Right lobe of liver (tissue), 6 donors: ENCODE measurements around the gene CCDC88C. TPM values are rescaled to one million over a fixed set of nuclear protein-coding genes. Genes with fewer than 3 reads are reported as not detected.

Experiments
- ATAC-seq, 4 donors: fragments of 200-7000 bp; cut with Tn5 transposase; one replicate each; pipeline ENCODE4 v1.9.1; 2020; ENCODE audit warnings: mild to moderate bottlenecking in 4 of 4, moderate library complexity in 4 of 4
- DNase-seq, 3 donors: peaks; one replicate each; pipeline ENCODE4 v3.0.0-alpha.2; 2020
- H3K27ac ChIP-seq, 3 donors: fragments of 200-600 bp; one replicate each; pipeline ENCODE4 v1.8.0; 2022
- H3K27me3 ChIP-seq, 2 donors: fragments of 200-600 bp; one replicate each; pipeline ENCODE4 v1.8.0; 2022
- H3K36me3 ChIP-seq, 4 donors: fragments of 200-600 bp; sonication (generic) in 1 of 4; one replicate each; pipeline versions ENCODE4 v1.5.1 to v1.8.0; 2017 to 2022; ENCODE audit warnings: control low read depth in 1 of 4
- H3K4me1 ChIP-seq, 4 donors: fragments of 200-600 bp; sonication (generic) in 1 of 4; one replicate each; pipeline versions ENCODE4 v1.5.1 to v1.8.0; 2017 to 2022; ENCODE audit warnings: control low read depth in 1 of 4
- H3K4me3 ChIP-seq, 3 donors: fragments of 200-600 bp; one replicate each; pipeline ENCODE4 v1.8.0; 2022
- H3K9me3 ChIP-seq, 4 donors: fragments of 200-600 bp; sonication (generic) in 1 of 4; one replicate each; pipeline versions ENCODE4 v1.5.1 to v1.8.0; 2017 to 2022; ENCODE audit warnings: control low read depth in 1 of 4
- POLR2A ChIP-seq: fragments of 450-650 bp; IDR thresholded peaks from one replicate; pipeline ENCODE4 v1.6.1; 2017; ENCODE audit warnings: antibody characterized with exemption, mild to moderate bottlenecking
- WGBS: methylation state at CpG from one replicate; pipeline ENCODE4 v1.1.6; 2018; ENCODE audit warnings: low coverage, low lambda C conversion rate; ENCODE audit not compliant: insufficient coverage; ENCODE audit errors: missing lambda C conversion rate; 5-methylcytosine and 5-hydroxymethylcytosine counted together
- intact Hi-C, 2 donors: fragments of 100-400 bp; cut with DNase I; formaldehyde crosslinking; loops; one replicate each; pipeline versions ENCODE4 v1.11.2 to v1.14.1; 2022
- total RNA-seq, 6 experiments: library from RNA; depleted of rRNA in 2 of 6; stranded (reverse); fragments of >200 nt in 2 of 6; fragmentation: NEBNext Ultra II Directional in 3 of 6; extraction: Animal tissue kit (Norgen Biotek cat#: 25700) in 3 of 6; gene quantifications; one replicate each; pipeline versions ENCODE4 v1.1.0 to v1.2.4, GENCODE V29; 2016 to 2023
- TF ChIP-seq, protein P1 (sequence below), 4 donors: fragments of 200-600 bp in 3 of 4; fragments of 450-650 bp in 1 of 4; IDR thresholded peaks; one replicate each; pipeline versions ENCODE4 v1.5.1 to v1.8.0; 2016 to 2022; ENCODE audit warnings: antibody characterized with exemption in 4 of 4, mild to moderate bottlenecking in 2 of 4
- donor health status: DM: no; HTN: yes; CAD: no.
- donor health status: DM: no; HTN: no; CAD: no.
- donor health status: DM: no; HTN: no; CAD: no.
- donor health status: DM: no; HTN: yes; CAD: no.
- donor health status: DM: no; HTN: yes; CAD: no.

The CCDC88C gene
- total RNA-seq, 6 experiments from 2014 or later, result 1.2 to 5.7 (median 3.1) TPM

DNA sequence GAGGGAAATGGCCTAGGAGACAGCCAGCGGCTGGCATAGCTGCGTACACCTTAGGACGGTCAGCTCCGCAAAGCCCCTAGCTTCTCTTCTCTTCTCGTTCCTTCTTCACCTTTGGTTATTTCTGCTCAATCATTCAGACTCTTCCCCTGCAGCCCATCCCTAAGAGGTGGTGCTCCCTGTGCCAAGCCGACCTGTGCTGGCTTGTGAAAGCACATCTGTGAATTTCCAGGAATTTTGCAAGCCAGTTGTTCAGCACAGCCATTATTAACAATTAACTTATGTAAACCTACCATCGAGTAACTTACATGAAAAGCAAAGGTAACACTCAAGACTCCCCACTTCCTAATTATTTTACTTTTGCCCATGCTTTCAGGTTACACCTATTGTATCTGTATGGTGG is 152.2 kb downstream of the CCDC88C start:
- H3K27me3 ChIP-seq, result no peaks in the 10 kb centered on the region
- no peak overlapping the region for H3K4me3 ChIP-seq
- DNase-seq (no peak), ATAC-seq (no peak)
- H3K27ac ChIP-seq, result no peak overlapping the region
- TF ChIP-seq, protein P1, sequence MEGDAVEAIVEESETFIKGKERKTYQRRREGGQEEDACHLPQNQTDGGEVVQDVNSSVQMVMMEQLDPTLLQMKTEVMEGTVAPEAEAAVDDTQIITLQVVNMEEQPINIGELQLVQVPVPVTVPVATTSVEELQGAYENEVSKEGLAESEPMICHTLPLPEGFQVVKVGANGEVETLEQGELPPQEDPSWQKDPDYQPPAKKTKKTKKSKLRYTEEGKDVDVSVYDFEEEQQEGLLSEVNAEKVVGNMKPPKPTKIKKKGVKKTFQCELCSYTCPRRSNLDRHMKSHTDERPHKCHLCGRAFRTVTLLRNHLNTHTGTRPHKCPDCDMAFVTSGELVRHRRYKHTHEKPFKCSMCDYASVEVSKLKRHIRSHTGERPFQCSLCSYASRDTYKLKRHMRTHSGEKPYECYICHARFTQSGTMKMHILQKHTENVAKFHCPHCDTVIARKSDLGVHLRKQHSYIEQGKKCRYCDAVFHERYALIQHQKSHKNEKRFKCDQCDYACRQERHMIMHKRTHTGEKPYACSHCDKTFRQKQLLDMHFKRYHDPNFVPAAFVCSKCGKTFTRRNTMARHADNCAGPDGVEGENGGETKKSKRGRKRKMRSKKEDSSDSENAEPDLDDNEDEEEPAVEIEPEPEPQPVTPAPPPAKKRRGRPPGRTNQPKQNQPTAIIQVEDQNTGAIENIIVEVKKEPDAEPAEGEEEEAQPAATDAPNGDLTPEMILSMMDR (IDR thresholded peaks at IDR 0.05), result no peak
- TF ChIP-seq POLR2A, result no peak
- WGBS, result 69% methylated on average over 5 of the region's 7 CpGs
- peaks cover 0 to 9% (median under 1%) of the 10 kb centered on the region in 4 donors for H3K4me1 ChIP-seq
- H3K9me3 ChIP-seq, result no peaks in the 10 kb centered on the region
- no peaks in the 10 kb centered on the region for H3K36me3 ChIP-seq
- intact Hi-C loops, result no loop called here

DNA sequence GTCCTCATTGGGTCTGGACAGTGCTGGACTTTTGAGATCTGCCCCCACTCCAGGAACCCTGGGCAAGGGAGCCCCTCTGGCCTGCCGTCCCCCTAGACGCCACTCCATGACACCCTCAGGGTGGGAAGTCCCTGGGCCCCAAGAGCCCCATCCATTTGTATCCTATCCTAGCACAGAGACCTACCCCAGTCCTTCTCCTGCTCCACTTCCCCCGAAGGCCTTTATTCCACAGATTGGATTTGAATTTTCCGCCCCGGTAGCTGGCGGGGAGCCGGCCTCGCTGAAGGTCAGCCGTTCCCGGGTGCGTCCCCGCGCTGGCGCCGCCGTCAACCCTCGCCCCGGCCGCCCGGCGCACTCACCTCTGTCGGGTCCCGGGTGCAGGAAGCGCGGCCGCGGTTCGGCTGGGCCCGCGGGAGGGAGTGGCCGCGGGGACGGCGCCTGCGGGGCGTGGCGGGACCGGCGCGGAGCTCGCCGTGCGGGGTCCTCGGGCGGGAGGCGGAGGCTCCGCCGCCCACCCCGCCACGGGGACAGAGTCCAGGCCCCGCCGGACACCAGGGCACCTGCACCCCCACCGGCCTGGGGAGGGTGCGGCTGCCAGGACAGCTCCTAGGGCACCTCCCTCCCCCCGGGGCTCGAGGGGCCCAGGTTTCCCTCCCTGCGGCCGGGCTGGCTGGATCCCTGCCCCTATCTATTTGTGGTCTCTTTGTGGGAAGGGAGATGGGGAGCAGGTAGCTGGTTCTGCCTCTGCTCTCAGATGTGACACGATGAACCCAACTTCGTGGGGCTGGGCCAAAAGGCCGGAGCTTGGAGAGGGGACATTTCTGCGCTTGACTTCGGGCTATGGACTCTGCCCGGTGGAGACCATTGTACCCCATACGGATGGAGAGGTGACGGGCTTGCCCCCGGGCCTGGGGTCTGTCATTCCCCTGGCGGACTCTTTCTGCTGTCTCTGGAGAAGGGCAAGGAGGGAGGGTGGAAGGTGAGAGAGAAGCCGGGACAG is 153.2 kb downstream of the CCDC88C start:
- DNase-seq (peak in 2 of 3 donors; percentile 44 to 57), ATAC-seq (peak; percentile 67 to 82 (median 77))
- WGBS, result 16% methylated on average over 17 of the region's 69 CpGs

DNA sequence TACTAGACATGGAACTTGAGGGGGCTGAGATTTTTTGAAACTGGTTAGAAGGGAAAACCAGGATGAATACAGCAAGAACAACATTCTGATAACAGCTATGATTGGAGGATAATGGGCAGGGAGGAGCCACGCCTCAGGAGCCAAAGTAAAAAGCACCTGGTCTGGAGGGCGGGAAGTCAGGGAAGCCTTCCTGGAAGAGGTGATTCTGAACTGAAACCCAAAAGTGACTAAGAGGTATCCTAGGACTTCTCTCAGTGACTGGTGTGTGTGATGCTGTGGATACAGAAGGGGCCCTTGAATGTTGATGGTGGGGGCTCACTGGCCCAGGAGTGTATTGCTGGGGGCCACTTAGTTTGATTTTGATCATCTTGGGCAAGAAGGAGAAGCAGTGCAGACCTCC is 154.3 kb downstream of the CCDC88C start:
- ATAC-seq, result no peak
- TF ChIP-seq, protein P1 (IDR thresholded peaks at IDR 0.05), result no peak
- no peak for TF ChIP-seq POLR2A
- Histone ChIP-seq H3K4me1 (peaks cover 0 to 9% (median under 1%) of the 10 kb centered on the region in 4 donors), H3K27ac (no peak overlapping the region), H3K27me3 (no peaks in the 10 kb centered on the region), H3K4me3 (no peak overlapping the region), H3K9me3 (no peaks in the 10 kb centered on the region), H3K36me3 (no peaks in the 10 kb centered on the region)
- no peak for DNase-seq
- intact Hi-C loops, result no loop called here
- WGBS, result 85% methylated on average over 2 of the region's 2 CpGs

More for the DNA sequence above, 153.2 kb downstream of the CCDC88C start:
- Histone ChIP-seq H3K36me3 (no peaks in the 10 kb centered on the region), H3K4me1 (peaks cover 0 to 9% (median under 1%) of the 10 kb centered on the region in 4 donors), H3K27me3 (no peaks in the 10 kb centered on the region), H3K27ac (no peak overlapping the region), H3K4me3 (peak overlapping the region; percentile 8 to 46 (median 28)), H3K9me3 (no peaks in the 10 kb centered on the region)
- TF ChIP-seq, protein P1 (IDR thresholded peaks at IDR 0.05), result no peak
- intact Hi-C loops, result no loop called here

DNA sequence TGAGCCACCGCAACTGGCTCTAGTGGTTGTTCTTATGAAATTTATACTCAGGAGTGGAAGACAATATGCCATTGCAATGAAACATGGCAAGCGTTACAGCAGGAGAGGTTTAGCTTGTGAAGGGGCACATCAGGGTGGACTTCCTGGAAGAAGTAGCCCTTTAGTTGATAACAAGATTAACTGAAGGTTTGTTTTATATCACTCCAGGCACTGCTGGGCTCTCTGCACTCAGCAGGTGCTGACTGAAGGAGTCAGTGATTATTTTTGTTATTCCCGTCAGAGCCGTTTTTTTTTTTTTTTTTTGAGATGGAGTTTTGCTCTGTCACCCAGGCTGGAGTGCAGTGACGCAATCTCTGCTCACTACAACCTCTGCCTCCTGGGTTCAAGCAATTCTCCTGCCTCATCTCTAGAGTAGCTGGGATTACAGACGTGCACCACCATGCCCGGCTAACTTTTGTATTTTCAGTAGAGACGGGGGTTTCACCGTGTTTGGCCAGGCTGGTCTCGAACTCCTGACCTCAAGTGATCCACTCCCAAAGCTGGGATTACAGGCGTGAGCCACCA is 155.6 kb downstream of the CCDC88C start:
- intact Hi-C loops, result no loop called here
- ATAC-seq, result no peak
- TF ChIP-seq, protein P1 (IDR thresholded peaks at IDR 0.05), result no peak
- TF ChIP-seq POLR2A, result no peak
- Histone ChIP-seq H3K27ac (no peak overlapping the region), H3K27me3 (no peaks in the 10 kb centered on the region), H3K4me1 (peaks cover 0 to 9% (median under 1%) of the 10 kb centered on the region in 4 donors), H3K9me3 (no peaks in the 10 kb centered on the region), H3K36me3 (no peaks in the 10 kb centered on the region), H3K4me3 (no peak overlapping the region)
- WGBS, result 100% methylated on average over 1 of the region's 11 CpGs
- DNase-seq, result no peak
